Upper lobe of right lung (tissue), 1 donor: Measurements from ENCODE around the gene ESF1. TPM values are rescaled to one million over a fixed set of nuclear protein-coding genes. Genes with fewer than 3 reads are reported as not detected.
A peak's percentile ranks its signal among the peaks of the same experiment; 100 is the strongest.

Source experiments
- ATAC-seq: fragments of 200-7000 bp; cut with Tn5 transposase; one replicate; pipeline ENCODE4 v1.9.1; 2020; ENCODE audit warnings: mild to moderate bottlenecking, moderate library complexity
- DNase-seq: peaks from one replicate; pipeline ENCODE4 v3.0.0-alpha.2; 2020
- H3K27ac ChIP-seq: fragments of 200-600 bp; one replicate; pipeline ENCODE4 v1.8.0; 2022
- H3K27me3 ChIP-seq: fragments of 200-600 bp; one replicate; pipeline ENCODE4 v1.8.0; 2022; ENCODE audit warnings: mild to moderate bottlenecking
- H3K36me3 ChIP-seq: fragments of 200-600 bp; one replicate; pipeline ENCODE4 v1.8.0; 2022
- H3K4me1 ChIP-seq: fragments of 200-600 bp; one replicate; pipeline ENCODE4 v1.8.0; 2022
- H3K4me3 ChIP-seq: fragments of 200-600 bp; one replicate; pipeline ENCODE4 v1.8.0; 2022; ENCODE audit warnings: mild to moderate bottlenecking
- H3K9me3 ChIP-seq: fragments of 200-600 bp; one replicate; pipeline ENCODE4 v1.8.0; 2022
- CTCF ChIP-seq: fragments of 200-600 bp; IDR thresholded peaks from one replicate; pipeline ENCODE4 v1.8.0; 2022; ENCODE audit warnings: antibody characterized with exemption
- intact Hi-C: fragments of 100-400 bp; cut with DNase I; formaldehyde crosslinking; loops from one replicate; pipeline ENCODE4 v1.11.0; 2022
- total RNA-seq: library from RNA; stranded (reverse); fragmentation: NEBNext Ultra II Directional; extraction: Animal tissue kit (Norgen Biotek cat#: 25700); gene quantifications from one replicate; pipeline ENCODE4 v1.2.1, GENCODE V29; 2021
- donor health status: DM: no; HTN: yes; CAD: no; lungs with severe emphysema.

ESF1 gene
- total RNA-seq, 1 donor from 2014 or later = 15.1 TPM

GRCh38 chr20:13813910-13814309, 29.2 kb upstream of the ESF1 start:
- Histone ChIP-seq H3K4me3 (no peak overlapping the region), H3K36me3 (peaks cover 90% of the 10 kb centered on the region), H3K27ac (no peak overlapping the region), H3K9me3 (no peaks in the 10 kb centered on the region), H3K27me3 (no peaks in the 10 kb centered on the region), H3K4me1 (no peaks in the 10 kb centered on the region)
- TF ChIP-seq CTCF = no peak
- DNase-seq = no peak
- intact Hi-C loops = no loop called here
- ATAC-seq = no peak

GRCh38 chr20:13810446-13810845, 25.7 kb upstream of the ESF1 start:
- H3K36me3 ChIP-seq = peaks cover 77% of the 10 kb centered on the region

GRCh38 chr20:13809855-13810254, 25.1 kb upstream of the ESF1 start:
- no peak for TF ChIP-seq CTCF
- Histone ChIP-seq H3K4me1 (no peaks in the 10 kb centered on the region), H3K36me3 (peaks cover 80% of the 10 kb centered on the region), H3K27ac (no peak overlapping the region), H3K9me3 (no peaks in the 10 kb centered on the region), H3K27me3 (no peaks in the 10 kb centered on the region), H3K4me3 (no peak overlapping the region)
- DNase-seq (no peak), ATAC-seq (peak; percentile 82)
- intact Hi-C loops = no loop called here

More at GRCh38 chr20:13810446-13810845, 25.7 kb upstream of the ESF1 start:
- H3K4me3 ChIP-seq = no peak overlapping the region
- TF ChIP-seq CTCF = no peak
- H3K4me1 ChIP-seq = no peaks in the 10 kb centered on the region
- intact Hi-C loops = no loop called here
- H3K27ac ChIP-seq = no peak overlapping the region
- H3K9me3 ChIP-seq = no peaks in the 10 kb centered on the region
- ATAC-seq (no peak), DNase-seq (no peak)
- no peaks in the 10 kb centered on the region for H3K27me3 ChIP-seq

GRCh38 chr20:13809373-13809772, 24.7 kb upstream of the ESF1 start:
- Histone ChIP-seq H3K27ac (no peak overlapping the region), H3K4me3 (no peak overlapping the region), H3K4me1 (no peaks in the 10 kb centered on the region), H3K27me3 (no peaks in the 10 kb centered on the region), H3K36me3 (peaks cover 80% of the 10 kb centered on the region), H3K9me3 (no peaks in the 10 kb centered on the region)
- no peak for DNase-seq
- no peak for ATAC-seq
- no peak for TF ChIP-seq CTCF
- intact Hi-C loops = no loop called here

GRCh38 chr20:13800728-13801134, 16.0 kb upstream of the ESF1 start:
- intact Hi-C loops = no loop called here
- Histone ChIP-seq H3K9me3 (no peaks in the 10 kb centered on the region), H3K27me3 (no peaks in the 10 kb centered on the region), H3K27ac (no peak overlapping the region), H3K36me3 (peaks cover 92% of the 10 kb centered on the region), H3K4me1 (peaks cover 13% of the 10 kb centered on the region), H3K4me3 (no peak overlapping the region)
- ATAC-seq (peak; percentile 95), DNase-seq (peak; percentile 86)
- TF ChIP-seq CTCF = no peak

- no peak for TF ChIP-seq CTCF
- DNase-seq = no peak
- ATAC-seq = no peak
- Histone ChIP-seq H3K27me3 (no peaks in the 10 kb centered on the region), H3K4me3 (no peak overlapping the region), H3K9me3 (no peaks in the 10 kb centered on the region), H3K27ac (no peak overlapping the region), H3K36me3 (peaks cover 93% of the 10 kb centered on the region), H3K4me1 (peaks cover 13% of the 10 kb centered on the region)
- intact Hi-C loops = no loop called here
Observed at GRCh38 chr20:13799974-13800373, 15.3 kb upstream of the ESF1 start.
